Tibial nerve (tissue), 4 donors: Measurements from ENCODE around the gene RPRD1B.

Experiments used
- EP300 ChIP-seq, 2 donors: sonication (generic); formaldehyde crosslinking; IDR thresholded peaks; one replicate each; pipeline ENCODE4 v1.6.1; 2017; ENCODE audit warnings: antibody characterized with exemption in 2 of 2, mild to moderate bottlenecking in 1 of 2
- POLR2A ChIP-seq, 2 donors: fragments of 450-650 bp; IDR thresholded peaks; one replicate each; pipeline ENCODE4 v1.6.1; 2017; ENCODE audit warnings: antibody characterized with exemption in 2 of 2, mild to moderate bottlenecking in 2 of 2, moderate library complexity in 2 of 2
- TF ChIP-seq, protein P1 (sequence below), 5 experiments: fragments of 200-600 bp in 3 of 5; fragments of 450-650 bp in 2 of 5; sonication (generic) in 3 of 5; IDR thresholded peaks; one replicate each; pipeline ENCODE4 v1.5.1; 2016 to 2019; ENCODE audit warnings: antibody characterized with exemption in 5 of 5, mild to moderate bottlenecking in 3 of 5, moderate library complexity in 2 of 5

DNA sequence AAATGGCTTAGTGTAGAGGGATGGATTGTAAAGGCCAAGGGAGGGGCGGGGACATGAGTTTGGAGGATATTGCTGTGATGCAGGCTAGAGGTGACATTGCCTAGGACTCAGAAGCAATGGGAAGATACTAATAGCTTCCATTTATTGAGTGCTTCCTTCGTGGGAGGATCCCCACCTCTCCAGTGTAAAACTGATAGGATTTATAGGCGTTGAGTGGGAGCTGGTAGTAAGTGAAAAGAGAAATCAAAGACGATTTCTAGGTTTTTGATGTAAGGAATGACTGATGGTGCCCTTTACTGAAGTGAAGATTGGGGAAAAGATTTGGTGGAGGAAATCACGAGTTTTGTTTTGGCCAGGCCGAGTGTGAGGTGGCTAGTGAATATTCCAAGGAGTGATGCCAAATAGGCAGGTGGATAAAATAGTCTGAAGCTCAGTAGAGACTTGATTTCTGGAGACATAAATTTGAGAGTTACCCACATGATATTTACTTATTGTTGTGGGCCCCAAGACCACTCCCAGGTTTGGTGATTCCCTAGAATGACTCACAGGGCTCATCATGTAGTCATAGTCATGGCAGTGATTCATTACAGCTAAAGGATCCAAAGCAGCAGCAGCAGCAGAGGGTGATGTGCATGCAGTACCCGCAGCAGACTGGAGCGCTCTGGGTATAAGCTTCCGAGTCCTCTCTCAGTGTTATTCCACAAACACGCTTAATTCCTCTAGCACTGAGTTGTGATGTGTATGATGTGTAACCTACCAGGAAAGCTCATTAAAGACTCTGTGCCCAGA, 10.2 kb downstream of the RPRD1B start:
- TF ChIP-seq, protein P1, sequence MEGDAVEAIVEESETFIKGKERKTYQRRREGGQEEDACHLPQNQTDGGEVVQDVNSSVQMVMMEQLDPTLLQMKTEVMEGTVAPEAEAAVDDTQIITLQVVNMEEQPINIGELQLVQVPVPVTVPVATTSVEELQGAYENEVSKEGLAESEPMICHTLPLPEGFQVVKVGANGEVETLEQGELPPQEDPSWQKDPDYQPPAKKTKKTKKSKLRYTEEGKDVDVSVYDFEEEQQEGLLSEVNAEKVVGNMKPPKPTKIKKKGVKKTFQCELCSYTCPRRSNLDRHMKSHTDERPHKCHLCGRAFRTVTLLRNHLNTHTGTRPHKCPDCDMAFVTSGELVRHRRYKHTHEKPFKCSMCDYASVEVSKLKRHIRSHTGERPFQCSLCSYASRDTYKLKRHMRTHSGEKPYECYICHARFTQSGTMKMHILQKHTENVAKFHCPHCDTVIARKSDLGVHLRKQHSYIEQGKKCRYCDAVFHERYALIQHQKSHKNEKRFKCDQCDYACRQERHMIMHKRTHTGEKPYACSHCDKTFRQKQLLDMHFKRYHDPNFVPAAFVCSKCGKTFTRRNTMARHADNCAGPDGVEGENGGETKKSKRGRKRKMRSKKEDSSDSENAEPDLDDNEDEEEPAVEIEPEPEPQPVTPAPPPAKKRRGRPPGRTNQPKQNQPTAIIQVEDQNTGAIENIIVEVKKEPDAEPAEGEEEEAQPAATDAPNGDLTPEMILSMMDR (IDR thresholded peaks at IDR 0.05) = no peak
- TF ChIP-seq POLR2A (IDR thresholded peaks at IDR 0.05) = no peak
- TF ChIP-seq EP300 (IDR thresholded peaks at IDR 0.05) = no peak
